Neural cell (in vitro differentiated cells): ENCODE data around the gene NEDD4L. TPM values are rescaled to one million over a fixed set of nuclear protein-coding genes. Genes with fewer than 3 reads are reported as not detected.

Source experiments
- H2AFZ ChIP-seq: fragments of 200-600, 300-800 bp; sonication (generic), shearing (Covaris generic); 2 replicates; pipeline ENCODE4 v1.6.0; 2014; ENCODE audit warnings: low read depth, mild to moderate bottlenecking, antibody characterized with exemption, low read length, moderate library complexity
- H3F3A ChIP-seq: fragments of 200-600 bp; shearing (Covaris generic); 2 replicates; pipeline ENCODE4 v1.6.1; 2016; ENCODE audit warnings: mild to moderate bottlenecking, moderate library complexity, mixed read lengths, antibody characterized with exemption, low read length; ENCODE audit not compliant: insufficient read depth, poor library complexity, severe bottlenecking
- H3K27ac ChIP-seq: fragments of 200-600, 300-800 bp; sonication (generic), shearing (Covaris generic); 2 replicates; pipeline ENCODE4 v1.5.1; 2014; ENCODE audit warnings: mild to moderate bottlenecking, low read length, moderate library complexity
- H3K27me3 ChIP-seq: fragments of 300-800, 200-600 bp; sonication (generic), shearing (Covaris generic); 2 replicates; pipeline ENCODE4 v1.6.0; 2014; ENCODE audit warnings: mild to moderate bottlenecking, low read depth, low read length, moderate library complexity; ENCODE audit not compliant: insufficient read depth
- H3K36me3 ChIP-seq: fragments of 300-800, 200-600 bp; sonication (generic), shearing (Covaris generic); 2 replicates; pipeline ENCODE4 v1.5.1; 2014; ENCODE audit warnings: mild to moderate bottlenecking, antibody characterized with exemption, low read length, moderate library complexity; ENCODE audit not compliant: insufficient read depth
- H3K4me2 ChIP-seq: fragments of 300-800, 200-600 bp; sonication (generic), shearing (Covaris generic); 2 replicates; pipeline ENCODE4 v1.6.0; 2014; ENCODE audit warnings: mild to moderate bottlenecking, low read length
- H3K4me3 ChIP-seq: fragments of 300-800, 200-600 bp; sonication (generic), shearing (Covaris generic); 2 replicates; pipeline ENCODE4 v1.5.1; 2014; ENCODE audit warnings: mild to moderate bottlenecking, low read length, moderate library complexity
- H3K79me2 ChIP-seq: fragments of 200-600 bp; shearing (Covaris generic); replicated peaks from 2 replicates; pipeline ENCODE4 v1.6.0; 2014; ENCODE audit warnings: mild to moderate bottlenecking, low read length, moderate library complexity; ENCODE audit not compliant: insufficient read depth
- H3K9ac ChIP-seq: fragments of 300-800, 200-600 bp; sonication (generic), shearing (Covaris generic); 2 replicates; pipeline ENCODE4 v1.6.1; 2016; ENCODE audit warnings: mild to moderate bottlenecking, low read length, mixed read lengths
- H3K9me2 ChIP-seq: fragments of 200-600 bp; shearing (Covaris generic); 2 replicates; pipeline ENCODE4 v1.6.1; 2016; ENCODE audit warnings: mild to moderate bottlenecking, low read length, mixed read lengths; ENCODE audit not compliant: insufficient read depth
- H3K9me3 ChIP-seq: fragments of 200-600, 300-800 bp; sonication (generic), shearing (Covaris generic); 2 replicates; pipeline ENCODE4 v1.6.1; 2016; ENCODE audit warnings: mild to moderate bottlenecking, mixed run types, low read length, moderate library complexity, mixed read lengths
- H4K20me1 ChIP-seq: fragments of 200-600 bp; shearing (Covaris generic); 2 replicates; pipeline ENCODE4 v1.6.1; 2016; ENCODE audit warnings: mild to moderate bottlenecking, mixed run types; ENCODE audit not compliant: insufficient read depth
- EP300 ChIP-seq: fragments of 450-650 bp; conservative IDR thresholded peaks from 2 replicates; pipeline ENCODE4 v1.6.1; 2014; ENCODE audit warnings: antibody characterized with exemption, mild to moderate bottlenecking, moderate library complexity; ENCODE audit not compliant: poor library complexity, severe bottlenecking
- EZH2 ChIP-seq: fragments of 200-600, 300-800 bp; shearing (Covaris generic), sonication (generic); IDR thresholded peaks from 2 replicates; pipeline ENCODE4 v1.6.1; 2014; ENCODE audit warnings: antibody characterized with exemption, low read length, borderline replicate concordance, mild to moderate bottlenecking; ENCODE audit not compliant: insufficient read depth, poor library complexity, severe bottlenecking
- MXI1 ChIP-seq: fragments of 450-650 bp; conservative IDR thresholded peaks from 2 replicates; pipeline ENCODE4 v1.6.1; 2014; ENCODE audit warnings: antibody characterized with exemption, mild to moderate bottlenecking; ENCODE audit not compliant: poor library complexity, severe bottlenecking
- POLR2AphosphoS5 ChIP-seq: IDR thresholded peaks from 2 replicates; pipeline ENCODE4 v1.6.1; 2012
- RAD21 ChIP-seq: fragments of 450-650 bp; conservative IDR thresholded peaks from 2 replicates; pipeline ENCODE4 v1.6.1; 2014; ENCODE audit warnings: antibody characterized with exemption, mild to moderate bottlenecking, moderate library complexity
- REST ChIP-seq: IDR thresholded peaks from 2 replicates; pipeline ENCODE4 v1.6.1; 2012; ENCODE audit warnings: borderline replicate concordance
- SMC3 ChIP-seq: fragments of 450-650 bp; conservative IDR thresholded peaks from 2 replicates; pipeline ENCODE4 v1.6.1; 2014; ENCODE audit warnings: antibody characterized with exemption, mild to moderate bottlenecking, moderate library complexity; ENCODE audit not compliant: poor library complexity
- TAF1 ChIP-seq: IDR thresholded peaks from 2 replicates; pipeline ENCODE4 v1.6.1; 2012; ENCODE audit warnings: low read depth
- polyA plus RNA-seq: library from polyadenylated mRNA; depleted of rRNA; stranded (reverse); fragments of >200 nt; gene quantifications from 2 replicates; pipeline ENCODE4 v1.2.3, GENCODE V29; 2014
- TF ChIP-seq, protein P1 (sequence below): fragments of 450-650 bp; IDR thresholded peaks from 2 replicates; pipeline ENCODE4 v1.5.1; 2014; ENCODE audit warnings: antibody characterized with exemption, mild to moderate bottlenecking, moderate library complexity; ENCODE audit not compliant: poor library complexity, severe bottlenecking

The NEDD4L gene
- polyA plus RNA-seq, 1 donor from 2014 or later: 97.9 TPM

DNA sequence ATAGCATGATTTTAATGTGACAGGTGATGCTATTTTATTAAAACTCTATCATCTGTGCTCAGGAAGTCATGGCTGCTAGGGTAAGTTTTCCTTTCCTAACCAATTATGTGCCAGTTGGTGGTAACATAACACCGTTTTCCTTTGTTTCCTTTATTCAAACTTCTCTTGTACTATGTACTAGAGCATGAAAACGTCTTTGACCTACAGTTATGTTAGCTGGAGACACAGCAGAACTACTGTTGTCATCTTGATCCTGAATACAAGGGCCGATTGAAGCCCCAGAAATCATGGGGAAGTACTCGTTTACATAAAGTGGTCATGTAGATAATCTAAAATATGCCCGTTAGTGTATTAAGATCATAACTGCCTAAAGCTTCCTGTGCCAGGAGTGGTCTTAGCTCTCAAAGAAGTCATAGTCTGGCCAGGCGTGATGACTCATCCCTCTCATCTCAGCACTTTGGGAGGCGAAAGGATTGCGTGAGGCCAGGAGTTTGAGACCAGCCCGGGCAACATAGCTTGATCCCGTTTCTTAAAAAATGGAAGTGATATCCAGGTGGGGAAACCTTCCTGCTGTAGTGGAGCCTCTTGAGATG is 20.5 kb downstream of the NEDD4L start:
- peaks cover 7% of the 10 kb centered on the region for H4K20me1 ChIP-seq
- no peaks in the 10 kb centered on the region for H3K9me2 ChIP-seq
- H2AFZ ChIP-seq: no peak overlapping the region
- peaks cover 72% of the 10 kb centered on the region for H3K79me2 ChIP-seq
- no peak overlapping the region for H3K27ac ChIP-seq
- H3K36me3 ChIP-seq: no peaks in the 10 kb centered on the region
- no peak overlapping the region for H3K4me2 ChIP-seq
- TF ChIP-seq SMC3 (no peak), EZH2 (no peak), EP300 (no peak), RAD21 (no peak), POLR2AphosphoS5 (no peak), TAF1 (no peak), REST (no peak), MXI1 (no peak)
- TF ChIP-seq, protein P1, sequence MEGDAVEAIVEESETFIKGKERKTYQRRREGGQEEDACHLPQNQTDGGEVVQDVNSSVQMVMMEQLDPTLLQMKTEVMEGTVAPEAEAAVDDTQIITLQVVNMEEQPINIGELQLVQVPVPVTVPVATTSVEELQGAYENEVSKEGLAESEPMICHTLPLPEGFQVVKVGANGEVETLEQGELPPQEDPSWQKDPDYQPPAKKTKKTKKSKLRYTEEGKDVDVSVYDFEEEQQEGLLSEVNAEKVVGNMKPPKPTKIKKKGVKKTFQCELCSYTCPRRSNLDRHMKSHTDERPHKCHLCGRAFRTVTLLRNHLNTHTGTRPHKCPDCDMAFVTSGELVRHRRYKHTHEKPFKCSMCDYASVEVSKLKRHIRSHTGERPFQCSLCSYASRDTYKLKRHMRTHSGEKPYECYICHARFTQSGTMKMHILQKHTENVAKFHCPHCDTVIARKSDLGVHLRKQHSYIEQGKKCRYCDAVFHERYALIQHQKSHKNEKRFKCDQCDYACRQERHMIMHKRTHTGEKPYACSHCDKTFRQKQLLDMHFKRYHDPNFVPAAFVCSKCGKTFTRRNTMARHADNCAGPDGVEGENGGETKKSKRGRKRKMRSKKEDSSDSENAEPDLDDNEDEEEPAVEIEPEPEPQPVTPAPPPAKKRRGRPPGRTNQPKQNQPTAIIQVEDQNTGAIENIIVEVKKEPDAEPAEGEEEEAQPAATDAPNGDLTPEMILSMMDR: no peak
- H3K4me3 ChIP-seq: no peak overlapping the region
- H3K27me3 ChIP-seq: no peaks in the 10 kb centered on the region
- H3K9ac ChIP-seq: no peak overlapping the region
- peaks cover 4% of the 10 kb centered on the region for H3F3A ChIP-seq
- H3K9me3 ChIP-seq: no peaks in the 10 kb centered on the region

- Histone ChIP-seq H4K20me1 (peaks cover 5% of the 10 kb centered on the region), H3K4me3 (no peak overlapping the region), H3K4me2 (no peak overlapping the region), H3K27ac (no peak overlapping the region), H3F3A (peaks cover 6% of the 10 kb centered on the region), H3K9ac (no peak overlapping the region), H2AFZ (no peak overlapping the region), H3K36me3 (no peaks in the 10 kb centered on the region), H3K79me2 (peaks cover 70% of the 10 kb centered on the region), H3K9me2 (no peaks in the 10 kb centered on the region), H3K9me3 (no peaks in the 10 kb centered on the region), H3K27me3 (no peaks in the 10 kb centered on the region)
- no peak for TF ChIP-seq RAD21
- TF ChIP-seq REST: no peak
- no peak for TF ChIP-seq EP300
- TF ChIP-seq SMC3: no peak
- TF ChIP-seq MXI1: no peak
These were observed 21.9 kb downstream of the NEDD4L start for GRCh38 chr18:58065956-58066355.
